Endodermal cell (in vitro differentiated cells): ENCODE data around the gene ZIC3. TPM values are rescaled to one million over a fixed set of nuclear protein-coding genes. Genes with fewer than 3 reads are reported as not detected.

ENCODE experiments used
- DNase-seq: peaks from one replicate; pipeline ENCODE4 v3.0.0-alpha.2; 2017
- H3K27ac ChIP-seq: 2 replicates; pipeline ENCODE4 v1.5.1; 2013; ENCODE audit warnings: mild to moderate bottlenecking, low read depth, low read length, moderate library complexity
- H3K27me3 ChIP-seq: 2 replicates; pipeline ENCODE4 v1.6.1; 2013; ENCODE audit warnings: mild to moderate bottlenecking, low read length, moderate library complexity; ENCODE audit not compliant: insufficient read depth, control insufficient read depth, poor library complexity, severe bottlenecking
- H3K36me3 ChIP-seq: 2 replicates; pipeline ENCODE4 v1.7.0; 2013; ENCODE audit warnings: mild to moderate bottlenecking, low read length, moderate library complexity; ENCODE audit not compliant: control insufficient read depth, insufficient read depth
- H3K4me1 ChIP-seq: one replicate; pipeline ENCODE4 v1.7.0; 2013; ENCODE audit warnings: low read length; ENCODE audit not compliant: control insufficient read depth, insufficient read depth
- H3K4me3 ChIP-seq: 2 replicates; pipeline ENCODE4 v1.5.1; 2013; ENCODE audit warnings: mild to moderate bottlenecking, low read length, moderate library complexity
- H3K9ac ChIP-seq: 2 replicates; pipeline ENCODE4 v1.6.1; 2013; ENCODE audit warnings: mild to moderate bottlenecking, low read length, moderate library complexity; ENCODE audit not compliant: poor library complexity, severe bottlenecking; ENCODE audit errors: extremely low read depth
- H3K9me3 ChIP-seq: 2 replicates; pipeline ENCODE4 v1.6.1; 2013; ENCODE audit warnings: mild to moderate bottlenecking, low read length, moderate library complexity; ENCODE audit not compliant: control insufficient read depth
- H3K27ac Mint-ChIP-seq: 2 replicates; pipeline ENCODE4 v1.8.0; 2020; ENCODE audit warnings: mixed read lengths
- H3K27me3 Mint-ChIP-seq: 2 replicates; pipeline ENCODE4 v1.8.0; 2021; ENCODE audit warnings: mild to moderate bottlenecking, mixed read lengths; ENCODE audit not compliant: insufficient read depth
- H3K36me3 Mint-ChIP-seq: 2 replicates; pipeline ENCODE4 v1.8.0; 2020; ENCODE audit warnings: low read depth, mixed read lengths
- H3K4me1 Mint-ChIP-seq: 2 replicates; pipeline ENCODE4 v1.8.0; 2020; ENCODE audit warnings: mixed read lengths
- H3K4me3 Mint-ChIP-seq: 2 replicates; pipeline ENCODE4 v1.8.0; 2020; ENCODE audit warnings: mild to moderate bottlenecking, moderate library complexity, mixed read lengths
- H3K9me3 Mint-ChIP-seq: 2 replicates; pipeline ENCODE4 v1.8.0; 2020; ENCODE audit warnings: mild to moderate bottlenecking, mixed read lengths
- WGBS, 2 experiments: methylation state at CpG; one replicate each; pipeline versions ENCODE4 v1.1.5 to v1.1.7; 2013; ENCODE audit warnings: missing lambda C conversion rate in 2 of 2, mixed read lengths in 1 of 2; ENCODE audit not compliant: insufficient coverage in 1 of 2, insufficient read length in 1 of 2; 5-methylcytosine and 5-hydroxymethylcytosine counted together
- total RNA-seq, 2 donors: library from RNA; stranded (reverse); fragmentation: NEBNext Ultra II Directional in 1 of 2; extraction: Animal tissue kit (Norgen Biotek cat#: 25700) in 1 of 2; gene quantifications; 2 replicates in 1 of 2; 3 replicates in 1 of 2; pipeline ENCODE4 v1.2.1, GENCODE V29; 2021
- TF ChIP-seq, protein P1 (sequence below): fragments of 200-600 bp; sonication (generic); conservative IDR thresholded peaks from 2 replicates; pipeline ENCODE4 v1.5.0; 2021; ENCODE audit warnings: antibody characterized with exemption, mild to moderate bottlenecking

The ZIC3 gene
- total RNA-seq, 2 donors from 2014 or later, result 129 to 130 TPM

DNA sequence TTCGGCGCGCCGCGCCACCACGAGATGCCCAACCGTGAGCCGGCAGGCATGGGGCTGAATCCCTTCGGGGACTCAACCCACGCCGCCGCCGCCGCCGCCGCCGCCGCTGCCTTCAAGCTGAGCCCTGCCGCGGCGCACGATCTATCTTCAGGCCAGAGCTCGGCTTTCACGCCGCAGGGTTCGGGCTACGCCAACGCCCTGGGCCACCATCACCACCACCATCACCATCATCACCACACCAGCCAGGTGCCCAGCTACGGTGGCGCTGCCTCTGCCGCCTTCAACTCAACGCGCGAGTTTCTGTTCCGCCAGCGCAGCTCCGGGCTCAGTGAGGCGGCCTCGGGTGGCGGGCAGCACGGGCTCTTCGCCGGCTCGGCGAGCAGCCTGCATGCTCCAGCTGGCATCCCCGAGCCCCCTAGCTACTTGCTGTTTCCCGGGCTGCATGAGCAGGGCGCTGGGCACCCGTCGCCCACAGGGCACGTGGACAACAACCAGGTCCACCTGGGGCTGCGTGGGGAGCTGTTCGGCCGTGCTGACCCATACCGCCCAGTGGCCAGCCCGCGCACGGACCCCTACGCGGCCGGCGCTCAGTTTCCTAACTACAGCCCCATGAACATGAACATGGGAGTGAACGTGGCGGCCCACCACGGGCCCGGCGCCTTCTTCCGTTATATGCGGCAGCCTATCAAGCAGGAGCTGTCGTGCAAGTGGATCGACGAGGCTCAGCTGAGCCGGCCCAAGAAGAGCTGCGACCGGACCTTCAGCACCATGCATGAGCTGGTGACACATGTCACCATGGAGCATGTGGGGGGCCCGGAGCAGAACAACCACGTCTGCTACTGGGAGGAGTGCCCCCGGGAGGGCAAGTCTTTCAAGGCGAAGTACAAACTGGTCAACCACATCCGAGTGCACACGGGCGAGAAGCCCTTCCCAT is 1.1 kb downstream of the ZIC3 start:
- peak; percentile 55 for DNase-seq
- no peaks in the 10 kb centered on the region for H3K27me3 ChIP-seq
- peak overlapping the region; percentile 90 for H3K27ac Mint-ChIP-seq
- H3K27ac ChIP-seq, result peak overlapping the region; percentile 79
- peak overlapping the region; percentile 93 for H3K4me3 ChIP-seq
- H3K36me3 Mint-ChIP-seq, result peaks cover 44% of the 10 kb centered on the region
- TF ChIP-seq, protein P1, sequence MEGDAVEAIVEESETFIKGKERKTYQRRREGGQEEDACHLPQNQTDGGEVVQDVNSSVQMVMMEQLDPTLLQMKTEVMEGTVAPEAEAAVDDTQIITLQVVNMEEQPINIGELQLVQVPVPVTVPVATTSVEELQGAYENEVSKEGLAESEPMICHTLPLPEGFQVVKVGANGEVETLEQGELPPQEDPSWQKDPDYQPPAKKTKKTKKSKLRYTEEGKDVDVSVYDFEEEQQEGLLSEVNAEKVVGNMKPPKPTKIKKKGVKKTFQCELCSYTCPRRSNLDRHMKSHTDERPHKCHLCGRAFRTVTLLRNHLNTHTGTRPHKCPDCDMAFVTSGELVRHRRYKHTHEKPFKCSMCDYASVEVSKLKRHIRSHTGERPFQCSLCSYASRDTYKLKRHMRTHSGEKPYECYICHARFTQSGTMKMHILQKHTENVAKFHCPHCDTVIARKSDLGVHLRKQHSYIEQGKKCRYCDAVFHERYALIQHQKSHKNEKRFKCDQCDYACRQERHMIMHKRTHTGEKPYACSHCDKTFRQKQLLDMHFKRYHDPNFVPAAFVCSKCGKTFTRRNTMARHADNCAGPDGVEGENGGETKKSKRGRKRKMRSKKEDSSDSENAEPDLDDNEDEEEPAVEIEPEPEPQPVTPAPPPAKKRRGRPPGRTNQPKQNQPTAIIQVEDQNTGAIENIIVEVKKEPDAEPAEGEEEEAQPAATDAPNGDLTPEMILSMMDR, result no peak
- H3K9me3 Mint-ChIP-seq, result peaks cover 49% of the 10 kb centered on the region
- WGBS, 2 experiments, result 0 to 1% methylated on average over 15 to 82 of the region's 82 CpGs
- H3K36me3 ChIP-seq, result peaks cover 43% of the 10 kb centered on the region
- H3K27me3 Mint-ChIP-seq, result no peaks in the 10 kb centered on the region
- peaks cover 11% of the 10 kb centered on the region for H3K4me1 Mint-ChIP-seq
- no peaks in the 10 kb centered on the region for H3K4me1 ChIP-seq
- no peaks in the 10 kb centered on the region for H3K9me3 ChIP-seq
- H3K4me3 Mint-ChIP-seq, result peak overlapping the region; percentile 98
- peak overlapping the region; percentile 83 for H3K9ac ChIP-seq

DNA sequence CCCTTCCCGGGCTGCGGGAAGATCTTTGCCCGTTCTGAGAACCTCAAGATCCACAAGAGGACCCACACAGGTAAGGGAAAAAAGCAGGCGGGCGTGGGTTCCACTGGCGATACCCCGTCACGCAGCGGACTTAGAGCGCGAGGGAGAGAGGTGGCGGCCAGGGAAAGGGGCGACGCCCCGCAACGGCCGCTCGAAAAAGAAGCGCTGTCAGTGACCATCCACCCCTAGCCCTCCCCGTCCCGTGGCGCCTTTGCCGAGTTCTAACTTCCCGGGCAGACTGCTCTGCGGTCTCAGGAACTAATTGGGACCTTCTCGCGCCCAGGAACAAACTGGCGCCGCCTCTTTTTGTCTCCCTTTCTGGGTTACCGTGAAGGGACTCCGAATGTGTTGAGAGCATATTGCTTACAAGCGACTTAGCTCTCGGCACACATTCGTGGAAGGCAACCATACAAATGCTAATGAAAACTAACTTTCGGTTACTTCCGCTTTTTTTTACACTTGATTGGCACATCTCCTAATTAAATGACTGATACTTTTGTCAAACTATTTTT is 1.8 kb downstream of the ZIC3 start:
- peaks cover 49% of the 10 kb centered on the region for H3K9me3 Mint-ChIP-seq
- 0% methylated on average over 1 to 36 of the region's 36 CpGs for WGBS, 2 experiments
- peak overlapping the region; percentile 98 for H3K4me3 Mint-ChIP-seq
- Histone ChIP-seq H3K9ac (peak overlapping the region; percentile 83), H3K4me3 (peak overlapping the region; percentile 93), H3K9me3 (no peaks in the 10 kb centered on the region), H3K27me3 (no peaks in the 10 kb centered on the region), H3K36me3 (peaks cover 50% of the 10 kb centered on the region), H3K4me1 (no peaks in the 10 kb centered on the region), H3K27ac (peak overlapping the region; percentile 73)
- H3K27ac Mint-ChIP-seq, result peak overlapping the region; percentile 90
- TF ChIP-seq, protein P1, result no peak
- peak; percentile 57 for DNase-seq
- peaks cover 12% of the 10 kb centered on the region for H3K4me1 Mint-ChIP-seq
- H3K36me3 Mint-ChIP-seq, result peaks cover 50% of the 10 kb centered on the region
- H3K27me3 Mint-ChIP-seq, result no peaks in the 10 kb centered on the region

DNA sequence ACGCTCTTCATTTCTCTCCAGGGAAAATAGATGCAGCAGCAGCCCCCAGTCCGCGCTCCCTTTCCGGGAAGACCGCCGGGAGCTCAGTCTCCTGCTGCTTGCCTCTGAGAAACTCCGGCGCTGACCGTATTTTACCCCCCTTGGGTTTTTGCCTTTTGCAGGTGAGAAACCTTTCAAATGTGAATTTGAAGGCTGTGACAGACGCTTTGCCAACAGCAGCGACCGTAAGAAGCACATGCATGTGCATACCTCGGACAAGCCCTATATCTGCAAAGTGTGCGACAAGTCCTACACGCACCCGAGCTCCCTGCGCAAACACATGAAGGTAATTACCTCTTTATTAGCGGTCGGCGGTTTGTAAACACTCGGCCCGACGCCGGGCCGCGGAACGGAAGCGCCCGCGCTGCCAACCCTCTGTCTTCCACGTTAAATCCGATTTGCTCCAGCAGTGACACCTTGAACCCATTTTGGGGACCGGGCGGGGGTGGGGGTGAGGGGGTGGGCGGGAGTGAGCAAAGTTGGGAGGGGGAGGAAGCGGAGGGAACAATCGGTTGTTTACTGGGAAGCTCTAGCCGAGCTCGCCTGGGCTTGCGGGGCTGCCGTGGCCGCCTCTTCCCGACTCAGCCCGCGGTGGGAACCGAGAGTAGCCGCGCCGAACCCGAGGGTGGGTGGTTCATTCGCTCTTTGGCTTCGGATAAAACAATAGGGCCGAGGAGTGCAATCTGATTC is 3.0 kb downstream of the ZIC3 start:
- TF ChIP-seq, protein P1, result no peak
- Histone ChIP-seq H3K27me3 (no peaks in the 10 kb centered on the region), H3K4me1 (no peaks in the 10 kb centered on the region), H3K9me3 (no peaks in the 10 kb centered on the region), H3K4me3 (peak overlapping the region; percentile 98), H3K27ac (peak overlapping the region; percentile 44), H3K36me3 (peaks cover 54% of the 10 kb centered on the region), H3K9ac (peak overlapping the region; percentile 87)
- Mint-ChIP-seq H3K36me3 (peaks cover 52% of the 10 kb centered on the region), H3K27ac (peak overlapping the region; percentile 91), H3K9me3 (peaks cover 52% of the 10 kb centered on the region), H3K4me3 (peak overlapping the region; percentile 98), H3K27me3 (no peaks in the 10 kb centered on the region), H3K4me1 (peaks cover 10% of the 10 kb centered on the region)
- DNase-seq, result peak; percentile 69
- WGBS, 2 experiments, result 0% methylated on average over 15 to 47 of the region's 53 CpGs
